GM21528 (cell line): ENCODE results near the gene KCNJ10.
"Not testable (repeated sequence)": the region's sequence is repeated elsewhere in the genome, so short reads cannot be mapped to it uniquely, and the experiment has no call there.

Source experiments
- ATAC-seq: cut with Tn5 transposase; IDR thresholded peaks from one replicate; pipeline ENCODE4 v1.9.1; 2021; ENCODE audit warnings: mild to moderate bottlenecking, moderate library complexity; ENCODE audit not compliant: unreplicated experiment, low FRiP score

KCNJ10 gene

DNA sequence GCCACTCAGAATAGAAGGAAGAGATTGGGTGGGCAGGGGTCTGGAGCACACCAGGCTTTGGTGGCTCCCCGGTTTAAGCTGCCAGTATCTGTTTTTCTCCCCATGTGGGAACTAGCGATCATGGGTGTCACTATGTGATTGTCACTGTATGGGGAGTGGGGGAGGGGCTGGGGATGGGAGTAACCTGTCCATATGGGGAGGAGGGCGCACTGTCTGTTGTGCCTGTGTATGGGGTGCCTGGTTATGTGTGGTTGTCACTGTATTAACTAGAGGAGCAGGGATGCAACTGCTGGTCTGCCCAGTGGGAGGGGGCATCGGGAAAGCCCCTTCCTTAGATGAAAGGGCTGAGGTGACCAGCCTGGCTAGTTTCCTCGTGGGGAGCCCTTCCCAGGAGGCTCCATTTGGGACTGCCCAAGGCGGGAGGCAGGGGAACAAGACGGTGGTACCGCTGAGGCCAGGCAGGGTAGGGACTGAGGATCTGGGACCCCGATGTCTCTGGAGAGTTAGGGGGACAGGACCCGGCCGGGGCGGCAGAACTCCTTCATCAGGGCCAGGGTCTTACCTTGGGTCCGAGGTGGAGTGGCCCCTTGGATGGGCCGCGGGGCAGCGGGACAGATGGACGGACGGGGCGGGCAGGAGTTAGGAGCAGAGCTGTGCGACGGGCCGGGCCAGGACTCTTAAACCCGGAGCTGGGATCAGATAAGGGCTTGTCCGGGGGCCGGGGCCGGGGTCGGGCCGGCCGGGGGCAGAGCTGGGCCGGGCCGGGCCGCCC, at the start of gene KCNJ10:
TSS of gene KCNJ10 (minus strand) at position 701 of the 772 bp plus-strand sequence. CDS start 27,628 bp downstream, outside the sequence.
- ATAC-seq, result no peak

DNA sequence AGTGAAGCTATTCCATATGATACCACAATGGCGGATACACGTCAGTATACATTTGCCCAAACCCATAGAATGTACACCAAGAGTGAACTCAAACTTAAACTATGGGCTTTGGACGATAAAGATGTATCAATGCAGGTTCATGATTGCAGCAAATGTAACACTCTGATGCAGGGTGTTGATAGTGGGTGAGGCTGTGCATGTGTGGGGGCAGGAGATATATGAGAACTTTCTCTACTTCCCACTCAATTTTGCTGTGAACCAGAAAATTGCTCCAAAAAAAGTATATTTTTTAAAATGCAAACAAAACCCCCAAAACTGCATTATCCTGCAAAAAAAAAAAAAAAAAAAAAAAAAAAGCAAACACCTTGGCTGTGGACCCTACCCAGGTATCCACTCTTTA, 49.0 kb upstream of the KCNJ10 start:
- no peak for ATAC-seq

GRCh38 chr1:160117709-160118183, 47.8 kb upstream of the KCNJ10 start:
- ATAC-seq, result no peak

- ATAC-seq, result no peak
Measured at GRCh38 chr1:160117300-160117699, 47.3 kb upstream of the KCNJ10 start.

DNA sequence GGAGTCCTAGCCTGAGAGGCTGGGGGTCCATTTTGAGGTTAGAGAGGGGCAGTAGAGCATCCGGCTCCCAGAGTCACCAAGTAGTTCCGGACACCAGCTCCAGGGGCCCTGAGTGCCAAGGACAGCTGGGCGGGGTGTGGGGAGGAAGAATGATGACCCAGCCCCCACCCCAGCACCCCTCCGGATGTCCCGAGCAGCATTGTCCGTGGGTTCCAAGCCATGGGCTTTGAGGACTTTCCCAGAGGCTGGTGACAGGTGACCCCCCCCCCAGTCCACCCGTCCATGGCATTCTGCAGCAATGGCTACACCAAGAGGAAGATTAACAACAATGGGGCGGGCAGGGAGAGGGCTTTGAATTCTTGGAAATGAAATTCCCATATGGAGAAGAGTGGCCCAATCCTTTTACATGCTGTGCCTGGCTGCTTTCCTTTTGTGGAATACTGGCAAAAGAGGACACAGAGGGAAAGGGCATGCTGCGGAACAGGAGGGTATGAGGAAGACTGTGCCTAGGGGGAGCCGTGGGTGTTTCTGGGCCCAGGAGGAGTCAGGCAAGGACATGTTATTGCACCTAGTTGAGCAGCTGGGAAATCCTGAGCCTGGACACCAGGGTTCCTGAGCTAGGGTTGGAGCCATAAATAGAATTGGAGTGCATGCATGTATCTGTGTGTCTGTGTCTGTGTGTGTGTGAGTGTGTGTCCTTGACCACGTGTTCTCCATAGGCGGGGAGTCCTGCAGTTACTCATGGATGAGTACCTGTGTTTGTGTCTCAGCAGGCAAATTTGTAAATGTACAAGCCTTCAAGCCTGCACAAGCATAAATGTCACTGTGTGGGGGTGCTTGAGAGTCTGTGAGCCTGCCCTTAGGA, 46.6 kb upstream of the KCNJ10 start:
- ATAC-seq, result no peak

DNA sequence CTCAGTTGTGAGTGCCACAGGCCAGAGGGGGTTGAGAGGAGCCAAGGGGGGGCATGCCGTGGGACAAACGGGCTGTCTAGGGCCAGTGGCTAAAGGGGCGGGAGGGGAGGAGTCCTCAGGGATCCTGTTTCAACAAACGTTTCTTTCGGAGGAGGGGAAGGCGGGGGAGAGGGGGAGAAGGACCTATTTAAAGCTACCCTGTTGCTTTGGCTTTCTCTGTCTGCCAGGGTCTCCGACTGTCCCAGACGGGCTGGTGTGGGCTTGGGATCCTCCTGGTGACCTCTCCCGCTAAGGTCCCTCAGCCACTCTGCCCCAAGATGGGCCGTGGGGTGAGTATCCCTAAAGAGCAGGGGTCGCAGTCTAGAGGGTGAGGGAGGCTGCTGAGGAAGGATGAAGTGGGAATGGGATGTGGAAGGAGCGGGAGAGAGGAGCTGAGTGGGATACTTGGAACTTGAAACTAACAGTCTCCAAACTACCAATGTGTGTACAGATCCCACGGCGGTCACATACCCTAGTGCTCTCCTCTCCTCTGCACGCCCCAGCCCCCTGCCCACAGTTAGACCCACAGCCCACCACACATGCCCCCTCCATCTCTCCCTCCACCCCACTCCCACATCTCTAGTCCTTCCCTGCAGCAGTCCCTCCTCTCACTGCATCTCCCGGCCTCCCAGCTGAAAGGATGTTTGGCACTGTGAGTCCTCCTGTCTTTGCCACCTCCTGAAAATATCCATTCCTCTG, 45.8 kb upstream of the KCNJ10 start, which contains the start of gene ATP1A2:
TSS of gene ATP1A2 (plus strand) at position 215 of the 738 bp plus-strand sequence. CDS start at position 318, 103 bp downstream.
- no peak for ATAC-seq

- no peak for ATAC-seq
Measured at GRCh38 chr1:160114085-160114484, 44.1 kb upstream of the KCNJ10 start.

DNA sequence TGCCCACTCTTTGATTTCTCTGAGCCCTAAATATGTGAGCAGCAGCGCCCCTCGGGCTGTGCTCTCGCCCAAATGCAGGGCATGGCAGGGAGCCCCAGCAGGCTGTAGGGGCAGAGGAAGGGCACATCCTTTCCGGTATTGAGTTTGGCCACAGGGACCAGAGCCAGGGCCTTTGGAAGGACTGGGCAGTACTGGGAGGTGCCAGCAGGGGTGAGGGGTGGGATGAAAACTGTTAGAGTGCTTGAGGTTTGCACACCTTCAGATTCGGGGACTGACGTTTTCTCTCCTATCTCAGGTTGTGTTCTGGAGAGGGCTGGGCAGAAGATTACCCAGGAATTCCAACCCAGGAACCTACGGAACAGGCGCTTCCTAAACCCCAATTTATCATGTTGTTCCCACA, 43.4 kb upstream of the KCNJ10 start:
- no peak for ATAC-seq

GRCh38 chr1:160112357-160112756, 42.4 kb upstream of the KCNJ10 start:
- no peak for ATAC-seq

DNA sequence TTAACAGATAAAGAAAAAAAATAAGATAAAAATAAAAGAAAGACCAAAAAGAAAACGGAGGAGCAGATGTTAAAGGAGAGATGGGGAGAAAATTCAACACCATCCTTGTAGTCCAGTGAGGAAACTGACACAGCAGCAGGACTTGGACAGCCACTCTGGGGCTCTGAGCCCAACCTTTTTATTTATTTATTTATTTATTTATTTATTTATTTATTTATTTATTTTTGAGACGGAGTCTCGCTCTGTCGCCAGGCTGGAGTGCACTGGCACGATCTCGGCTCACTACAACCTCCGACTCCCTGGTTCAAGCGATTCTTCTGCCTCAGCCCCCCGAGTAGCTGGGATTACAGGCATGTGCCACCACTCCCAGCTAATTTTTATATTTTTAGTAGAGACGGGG, 41.5 kb upstream of the KCNJ10 start:
- ATAC-seq, result not testable (repeated sequence)

DNA sequence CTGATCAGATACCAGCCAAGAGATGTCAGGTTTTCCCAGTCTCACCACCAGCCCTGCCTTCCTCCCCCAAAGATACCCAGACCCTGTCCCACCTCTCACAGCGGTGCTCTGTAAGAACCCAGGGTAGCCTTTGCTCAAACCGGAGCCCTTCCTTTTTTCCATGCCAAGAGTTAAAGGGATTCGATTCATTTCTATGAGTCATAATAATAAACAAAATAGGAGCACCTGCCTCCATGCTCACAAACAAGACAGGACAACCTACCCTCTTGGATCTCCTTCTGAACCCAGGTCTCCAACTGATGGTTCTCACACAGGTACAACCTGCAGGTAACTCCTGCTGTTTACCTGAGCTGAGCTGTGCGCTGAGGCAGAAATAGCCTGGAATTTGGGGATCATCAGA, 39.7 kb upstream of the KCNJ10 start:
- no peak for ATAC-seq

DNA sequence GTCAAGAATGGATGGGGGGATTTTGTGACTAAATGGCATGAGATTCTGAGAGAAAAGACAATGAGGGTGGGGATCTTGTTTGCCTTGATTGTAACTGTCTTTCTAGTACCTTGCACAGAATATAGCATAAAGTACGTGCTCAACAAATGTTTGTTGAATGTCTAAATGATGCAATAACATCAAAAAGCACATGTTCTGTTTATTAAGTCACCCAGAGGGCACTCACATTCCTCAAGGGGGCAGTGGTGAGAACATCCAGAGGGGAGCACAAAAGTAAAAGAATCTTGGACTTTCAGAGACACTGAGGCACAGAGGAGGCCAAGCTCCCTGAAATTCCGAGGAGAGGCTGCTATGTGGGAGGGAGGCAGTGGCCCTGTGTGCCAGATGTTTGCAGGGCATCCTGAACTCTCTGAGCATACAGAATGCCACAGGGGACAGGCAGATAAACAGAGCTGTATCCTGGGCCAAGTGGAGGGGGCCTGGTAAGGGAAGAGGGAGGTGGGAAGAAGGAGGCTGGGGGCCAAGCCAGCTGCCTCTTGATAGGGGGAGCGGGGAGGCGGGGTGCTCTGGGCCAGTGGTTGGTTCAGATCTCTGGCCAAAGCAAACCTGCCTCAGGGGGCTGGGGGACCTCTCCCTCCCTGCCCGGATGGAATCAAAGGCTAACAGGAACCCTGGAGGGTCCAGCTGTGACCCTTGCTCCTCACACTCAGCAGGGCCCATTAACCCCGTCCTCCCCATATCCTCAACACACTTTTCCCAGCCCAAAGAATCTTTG, 39.1 kb upstream of the KCNJ10 start:
- no peak for ATAC-seq

GRCh38 chr1:160107512-160107911, 37.6 kb upstream of the KCNJ10 start:
- no peak for ATAC-seq

DNA sequence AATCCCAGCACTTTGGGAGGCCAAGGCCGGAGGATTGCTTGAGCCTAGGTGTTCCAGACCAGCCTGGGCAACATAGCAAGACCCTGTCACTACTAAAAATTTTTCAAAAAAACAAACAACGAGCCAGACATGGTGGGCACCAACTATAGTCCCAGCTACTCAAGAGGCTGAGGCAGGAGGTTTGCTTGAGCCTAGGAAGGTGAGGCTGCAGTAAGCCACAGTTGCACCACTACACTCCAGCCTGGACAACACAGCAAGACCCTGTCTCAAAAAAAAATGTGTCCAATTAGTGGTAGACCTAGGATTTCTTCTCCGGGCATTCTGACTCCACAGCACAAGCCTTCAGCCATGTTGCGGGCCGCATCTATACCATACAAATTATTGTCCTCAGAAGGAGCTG, 35.2 kb upstream of the KCNJ10 start:
- ATAC-seq, result no peak

GRCh38 chr1:160104486-160104885, 34.5 kb upstream of the KCNJ10 start:
- ATAC-seq, result no peak

- ATAC-seq, result no peak
Measured at GRCh38 chr1:160103658-160104408, 33.9 kb upstream of the KCNJ10 start.

DNA sequence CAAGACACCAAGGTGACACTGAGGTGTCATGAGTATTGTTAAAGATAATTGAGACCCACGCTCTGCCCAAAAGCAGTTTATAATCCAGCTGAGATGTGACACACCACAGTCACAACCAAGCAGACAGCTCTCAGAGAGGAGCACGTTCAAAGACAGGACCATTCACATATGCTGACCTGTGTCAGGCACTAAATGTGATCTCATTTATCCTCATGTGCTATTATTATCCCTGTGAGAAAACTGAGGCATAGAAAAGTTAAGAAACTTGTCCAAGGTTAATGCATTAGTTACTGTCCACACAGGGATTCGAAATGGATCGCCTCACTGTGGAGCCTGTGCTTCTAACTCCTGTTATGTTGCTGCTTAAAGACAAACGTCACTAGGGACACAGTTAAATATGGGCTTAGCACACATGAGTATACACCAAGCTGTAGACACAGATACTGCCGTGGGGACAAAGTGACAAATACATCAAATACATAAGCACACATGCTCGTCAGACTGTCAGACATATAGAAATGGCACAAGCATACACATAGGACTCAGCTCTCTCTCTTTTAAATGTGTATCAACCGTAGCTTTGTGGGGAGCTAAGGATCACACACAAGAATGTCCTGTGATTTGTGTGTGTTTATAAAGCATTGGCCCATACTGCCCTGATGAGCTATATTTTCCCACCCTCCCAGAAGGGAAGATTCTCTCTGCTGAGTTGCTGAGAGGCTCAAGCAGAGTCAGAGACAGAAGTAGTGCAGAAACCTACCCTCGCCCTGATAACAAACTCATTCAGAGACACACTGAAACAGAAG, 32.0 kb upstream of the KCNJ10 start:
- ATAC-seq, result no peak

DNA sequence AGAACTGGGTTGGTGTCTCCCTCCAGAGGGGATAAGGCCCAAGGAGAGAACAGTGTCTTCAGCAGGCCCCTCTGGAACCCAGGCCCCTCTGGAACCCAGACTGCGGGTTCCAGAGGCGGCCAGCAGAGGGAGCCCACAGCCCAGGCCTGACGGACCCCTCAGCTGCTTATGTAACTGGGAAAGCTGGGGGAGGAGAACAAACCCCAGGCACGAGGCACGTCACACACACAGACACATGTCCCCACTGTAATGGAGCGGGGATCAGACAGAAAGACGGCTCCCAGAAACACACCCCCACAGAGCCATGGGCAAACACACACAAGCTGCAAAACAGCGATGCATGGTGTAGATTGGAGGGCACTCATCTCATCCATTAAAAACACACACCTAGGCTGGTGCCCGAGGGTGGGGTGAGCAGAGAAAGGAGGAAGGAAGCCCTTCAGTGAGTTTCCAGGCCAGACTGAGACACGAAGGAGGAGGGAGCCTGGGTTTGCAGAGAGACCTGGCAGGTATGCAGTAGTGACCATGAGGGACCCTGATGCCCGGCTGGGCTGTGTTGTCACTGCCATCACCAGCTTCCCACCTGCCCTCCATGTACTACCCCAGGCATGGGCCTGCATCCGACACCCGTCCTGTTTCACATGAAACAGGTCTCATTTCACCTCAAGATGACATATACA, 31.2 kb upstream of the KCNJ10 start:
- no peak for ATAC-seq
